Mammary epithelial cell (primary cell): Measurements from ENCODE around the gene KDM1B.
"Not testable (repeated sequence)": the region's sequence is repeated elsewhere in the genome, so short reads cannot be mapped to it uniquely, and the experiment has no call there.

ENCODE experiments used
- EZH2 ChIP-seq: IDR thresholded peaks from 2 replicates; pipeline ENCODE4 v1.6.1; 2012; ENCODE audit warnings: low read length, inconsistent platforms, borderline replicate concordance
- TF ChIP-seq, protein P1 (sequence below), 2 donors: IDR thresholded peaks in 1 of 2; conservative IDR thresholded peaks in 1 of 2; 2 replicates each; pipeline ENCODE4 v1.5.1; 2011 to 2012; ENCODE audit warnings: inconsistent platforms in 2 of 2, low read length in 2 of 2, mild to moderate bottlenecking in 2 of 2, control low read depth in 1 of 2, low read depth in 1 of 2; ENCODE audit not compliant: insufficient read depth in 1 of 2; ENCODE audit errors: extremely low read depth in 1 of 2

DNA sequence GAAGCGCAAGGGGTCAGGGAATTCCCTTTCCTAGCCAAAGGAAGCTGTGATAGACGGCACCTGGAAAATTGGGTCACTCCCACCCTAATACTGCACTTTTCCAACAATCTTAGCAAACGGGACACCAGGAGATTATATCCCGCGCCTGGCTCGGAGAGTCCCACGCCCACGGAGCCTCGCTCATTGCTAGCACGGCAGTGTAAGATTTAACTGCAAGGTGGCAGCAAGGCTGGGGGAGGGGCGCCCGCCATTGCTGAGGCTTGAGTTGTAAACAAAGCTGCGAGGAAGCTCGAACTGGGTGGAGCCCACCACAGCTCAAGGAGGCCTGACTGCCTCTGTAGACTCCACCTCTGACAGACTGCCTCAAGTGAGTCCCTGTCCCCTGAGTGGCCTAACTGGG, 73.4 kb downstream of the KDM1B start:
- TF ChIP-seq, protein P1, sequence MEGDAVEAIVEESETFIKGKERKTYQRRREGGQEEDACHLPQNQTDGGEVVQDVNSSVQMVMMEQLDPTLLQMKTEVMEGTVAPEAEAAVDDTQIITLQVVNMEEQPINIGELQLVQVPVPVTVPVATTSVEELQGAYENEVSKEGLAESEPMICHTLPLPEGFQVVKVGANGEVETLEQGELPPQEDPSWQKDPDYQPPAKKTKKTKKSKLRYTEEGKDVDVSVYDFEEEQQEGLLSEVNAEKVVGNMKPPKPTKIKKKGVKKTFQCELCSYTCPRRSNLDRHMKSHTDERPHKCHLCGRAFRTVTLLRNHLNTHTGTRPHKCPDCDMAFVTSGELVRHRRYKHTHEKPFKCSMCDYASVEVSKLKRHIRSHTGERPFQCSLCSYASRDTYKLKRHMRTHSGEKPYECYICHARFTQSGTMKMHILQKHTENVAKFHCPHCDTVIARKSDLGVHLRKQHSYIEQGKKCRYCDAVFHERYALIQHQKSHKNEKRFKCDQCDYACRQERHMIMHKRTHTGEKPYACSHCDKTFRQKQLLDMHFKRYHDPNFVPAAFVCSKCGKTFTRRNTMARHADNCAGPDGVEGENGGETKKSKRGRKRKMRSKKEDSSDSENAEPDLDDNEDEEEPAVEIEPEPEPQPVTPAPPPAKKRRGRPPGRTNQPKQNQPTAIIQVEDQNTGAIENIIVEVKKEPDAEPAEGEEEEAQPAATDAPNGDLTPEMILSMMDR (conservative IDR thresholded peaks at IDR 0.05 in 1 of 2, IDR thresholded peaks at IDR 0.05 in 1 of 2; ENCODE audit: extremely low read depth in 1 of 2, insufficient read depth in 1 of 2, low read depth in 1 of 2, low read length in 2 of 2) = not testable (repeated sequence)
- TF ChIP-seq EZH2 = not testable (repeated sequence)
